ENCODE results near the gene ZNF76. TPM values are rescaled to one million over a fixed set of nuclear protein-coding genes. Genes with fewer than 3 reads are reported as not detected.

The ZNF76 gene
- total and polyA plus RNA-seq, 9 of the 15 experiments (the other 6 are each of a cell fraction or from before 2014, with no cell fraction given), result 1.2 to 17.8 (median 10.7) TPM

GRCh38 chr6:35259194-35259947, at the start of gene ZNF76 (continued):
- TF ChIP-seq, protein P1, sequence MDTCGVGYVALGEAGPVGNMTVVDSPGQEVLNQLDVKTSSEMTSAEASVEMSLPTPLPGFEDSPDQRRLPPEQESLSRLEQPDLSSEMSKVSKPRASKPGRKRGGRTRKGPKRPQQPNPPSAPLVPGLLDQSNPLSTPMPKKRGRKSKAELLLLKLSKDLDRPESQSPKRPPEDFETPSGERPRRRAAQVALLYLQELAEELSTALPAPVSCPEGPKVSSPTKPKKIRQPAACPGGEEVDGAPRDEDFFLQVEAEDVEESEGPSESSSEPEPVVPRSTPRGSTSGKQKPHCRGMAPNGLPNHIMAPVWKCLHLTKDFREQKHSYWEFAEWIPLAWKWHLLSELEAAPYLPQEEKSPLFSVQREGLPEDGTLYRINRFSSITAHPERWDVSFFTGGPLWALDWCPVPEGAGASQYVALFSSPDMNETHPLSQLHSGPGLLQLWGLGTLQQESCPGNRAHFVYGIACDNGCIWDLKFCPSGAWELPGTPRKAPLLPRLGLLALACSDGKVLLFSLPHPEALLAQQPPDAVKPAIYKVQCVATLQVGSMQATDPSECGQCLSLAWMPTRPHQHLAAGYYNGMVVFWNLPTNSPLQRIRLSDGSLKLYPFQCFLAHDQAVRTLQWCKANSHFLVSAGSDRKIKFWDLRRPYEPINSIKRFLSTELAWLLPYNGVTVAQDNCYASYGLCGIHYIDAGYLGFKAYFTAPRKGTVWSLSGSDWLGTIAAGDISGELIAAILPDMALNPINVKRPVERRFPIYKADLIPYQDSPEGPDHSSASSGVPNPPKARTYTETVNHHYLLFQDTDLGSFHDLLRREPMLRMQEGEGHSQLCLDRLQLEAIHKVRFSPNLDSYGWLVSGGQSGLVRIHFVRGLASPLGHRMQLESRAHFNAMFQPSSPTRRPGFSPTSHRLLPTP (IDR thresholded peaks at IDR 0.05; ENCODE audit: borderline replicate concordance, extremely low read depth, insufficient read length), result no peak
- no peak for TF ChIP-seq CHD4 (IDR thresholded peaks at IDR 0.05; ENCODE audit: insufficient read depth, insufficient replicate concordance, low read depth, low read length, poor library complexity, severe bottlenecking)
- TF ChIP-seq ELF4 (CRISPR knock-in tag; IDR thresholded peaks at IDR 0.05), result peak; percentile 48; the same call in 1 of the 2 replicates
- TF ChIP-seq ZBED1 (IDR thresholded peaks at IDR 0.05), result peak; percentile 24
- TF ChIP-seq ZNF436 (CRISPR knock-in tag; IDR thresholded peaks at IDR 0.05), result no peak
- TF ChIP-seq ZNF583 (CRISPR knock-in tag; IDR thresholded peaks at IDR 0.05), result no peak
- TF ChIP-seq IRF1 (CRISPR knock-in tag; IDR thresholded peaks at IDR 0.05; ENCODE audit: borderline replicate concordance), result no peak
- no peak for TF ChIP-seq ZNF444 (CRISPR knock-in tag; IDR thresholded peaks at IDR 0.05)
- TF ChIP-seq HMG20B (CRISPR knock-in tag; IDR thresholded peaks at IDR 0.05), result no peak
- peak; percentile 76 for TF ChIP-seq PHF8 (IDR thresholded peaks at IDR 0.05; ENCODE audit: borderline replicate concordance, low read length)
- TF ChIP-seq, protein P2, sequence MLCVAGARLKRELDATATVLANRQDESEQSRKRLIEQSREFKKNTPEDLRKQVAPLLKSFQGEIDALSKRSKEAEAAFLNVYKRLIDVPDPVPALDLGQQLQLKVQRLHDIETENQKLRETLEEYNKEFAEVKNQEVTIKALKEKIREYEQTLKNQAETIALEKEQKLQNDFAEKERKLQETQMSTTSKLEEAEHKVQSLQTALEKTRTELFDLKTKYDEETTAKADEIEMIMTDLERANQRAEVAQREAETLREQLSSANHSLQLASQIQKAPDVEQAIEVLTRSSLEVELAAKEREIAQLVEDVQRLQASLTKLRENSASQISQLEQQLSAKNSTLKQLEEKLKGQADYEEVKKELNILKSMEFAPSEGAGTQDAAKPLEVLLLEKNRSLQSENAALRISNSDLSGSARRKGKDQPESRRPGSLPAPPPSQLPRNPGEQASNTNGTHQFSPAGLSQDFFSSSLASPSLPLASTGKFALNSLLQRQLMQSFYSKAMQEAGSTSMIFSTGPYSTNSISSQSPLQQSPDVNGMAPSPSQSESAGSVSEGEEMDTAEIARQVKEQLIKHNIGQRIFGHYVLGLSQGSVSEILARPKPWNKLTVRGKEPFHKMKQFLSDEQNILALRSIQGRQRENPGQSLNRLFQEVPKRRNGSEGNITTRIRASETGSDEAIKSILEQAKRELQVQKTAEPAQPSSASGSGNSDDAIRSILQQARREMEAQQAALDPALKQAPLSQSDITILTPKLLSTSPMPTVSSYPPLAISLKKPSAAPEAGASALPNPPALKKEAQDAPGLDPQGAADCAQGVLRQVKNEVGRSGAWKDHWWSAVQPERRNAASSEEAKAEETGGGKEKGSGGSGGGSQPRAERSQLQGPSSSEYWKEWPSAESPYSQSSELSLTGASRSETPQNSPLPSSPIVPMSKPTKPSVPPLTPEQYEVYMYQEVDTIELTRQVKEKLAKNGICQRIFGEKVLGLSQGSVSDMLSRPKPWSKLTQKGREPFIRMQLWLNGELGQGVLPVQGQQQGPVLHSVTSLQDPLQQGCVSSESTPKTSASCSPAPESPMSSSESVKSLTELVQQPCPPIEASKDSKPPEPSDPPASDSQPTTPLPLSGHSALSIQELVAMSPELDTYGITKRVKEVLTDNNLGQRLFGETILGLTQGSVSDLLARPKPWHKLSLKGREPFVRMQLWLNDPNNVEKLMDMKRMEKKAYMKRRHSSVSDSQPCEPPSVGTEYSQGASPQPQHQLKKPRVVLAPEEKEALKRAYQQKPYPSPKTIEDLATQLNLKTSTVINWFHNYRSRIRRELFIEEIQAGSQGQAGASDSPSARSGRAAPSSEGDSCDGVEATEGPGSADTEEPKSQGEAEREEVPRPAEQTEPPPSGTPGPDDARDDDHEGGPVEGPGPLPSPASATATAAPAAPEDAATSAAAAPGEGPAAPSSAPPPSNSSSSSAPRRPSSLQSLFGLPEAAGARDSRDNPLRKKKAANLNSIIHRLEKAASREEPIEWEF (CRISPR knock-in tag; IDR thresholded peaks at IDR 0.05), result no peak
- no peak for TF ChIP-seq ZNF140 (CRISPR knock-in tag; IDR thresholded peaks at IDR 0.05)
- no peak for TF ChIP-seq SIRT6 (IDR thresholded peaks at IDR 0.05; ENCODE audit: low read depth, low read length)
- no peak for TF ChIP-seq KDM1A (IDR thresholded peaks at IDR 0.05)
- TF ChIP-seq ZNF12 (CRISPR knock-in tag; IDR thresholded peaks at IDR 0.05), result 0 out of 2 replicates have a peak, but pooled peaks have one; percentile 31
- TF ChIP-seq CREB1 (IDR thresholded peaks at IDR 0.05), result peak; percentile 96
- TF ChIP-seq CREB1 (CRISPR knock-in tag; IDR thresholded peaks at IDR 0.05), result peak; percentile 98
- TF ChIP-seq ZNF354B (CRISPR knock-in tag; IDR thresholded peaks at IDR 0.05), result no peak

All from K562 (cell line).